EH (cell line): Measurements from ENCODE around the gene HOXB6.

ENCODE experiments used
- DNase-seq: peaks from one replicate; pipeline ENCODE4 v3.0.0-alpha.2; 2015; ENCODE audit warnings: low read depth

Gene HOXB6

GRCh38 chr17:48552466-48553189, 52.2 kb downstream of the HOXB6 start:
- no peak for DNase-seq

DNA sequence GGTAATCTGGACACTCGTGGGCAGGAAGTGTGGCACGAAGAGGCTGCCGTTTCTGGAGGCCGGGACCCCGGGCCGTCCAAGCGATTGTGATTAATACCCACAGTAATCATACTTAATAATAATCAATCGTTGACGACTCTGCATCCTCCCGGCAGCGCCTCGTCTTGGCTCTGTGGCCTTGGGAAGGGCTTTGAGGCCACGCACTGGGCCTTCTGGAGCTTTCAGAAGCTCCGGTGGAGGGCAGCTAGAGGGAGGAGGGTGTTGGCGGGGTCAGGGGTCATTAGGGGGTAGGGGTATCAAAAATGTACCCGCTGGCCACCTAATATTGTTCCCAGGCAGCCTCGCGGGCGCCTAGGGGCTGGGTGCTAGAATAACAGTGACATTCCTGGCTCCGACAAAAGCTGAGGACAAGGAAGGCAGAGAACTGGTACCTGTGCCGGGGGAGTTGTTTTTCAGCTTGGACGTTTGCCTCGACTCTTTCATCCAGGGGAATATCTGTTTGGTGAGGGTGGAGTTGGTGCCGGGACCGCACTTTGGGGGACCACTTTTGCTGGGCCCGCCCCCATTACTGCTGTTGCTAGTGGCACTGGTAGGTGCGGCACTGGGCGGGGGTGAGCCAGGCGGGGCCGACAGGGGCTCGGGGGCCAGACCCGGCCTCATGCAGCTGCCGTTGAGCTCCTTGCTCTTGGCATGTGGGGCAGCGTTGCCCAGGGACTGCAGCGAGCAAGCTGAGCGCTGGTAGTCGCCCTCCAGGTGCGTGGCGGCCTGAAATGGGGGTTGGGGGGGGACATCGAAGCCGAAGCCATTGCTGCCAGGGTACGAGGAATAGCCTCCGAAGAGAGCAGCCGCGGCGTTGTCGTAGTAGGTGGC, 53.0 kb downstream of the HOXB6 start:
- no peak for DNase-seq

DNA sequence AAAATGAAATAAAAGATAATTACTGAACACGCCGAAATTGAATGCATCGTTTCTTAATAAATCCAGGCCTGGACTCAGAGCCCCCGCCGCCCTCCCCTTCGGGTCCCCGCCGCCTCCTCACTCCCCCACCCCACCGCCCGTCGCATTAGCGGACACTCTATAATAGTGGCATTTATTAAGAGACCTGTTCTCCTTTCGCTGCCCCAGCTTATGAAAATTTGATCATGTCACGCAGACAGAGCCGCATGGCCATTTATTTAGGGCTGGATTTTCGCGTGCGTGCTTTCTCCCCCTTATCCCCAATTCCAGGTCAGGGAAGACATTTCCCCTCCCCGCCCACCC, 53.6 kb downstream of the HOXB6 start:
- DNase-seq = no peak

GRCh38 chr17:48550502-48551213, 54.1 kb downstream of the HOXB6 start:
- DNase-seq = no peak

GRCh38 chr17:48549914-48550501, 54.8 kb downstream of the HOXB6 start:
- no peak for DNase-seq

GRCh38 chr17:48549281-48549630, 55.5 kb downstream of the HOXB6 start:
- no peak for DNase-seq

GRCh38 chr17:48548523-48549280, 56.1 kb downstream of the HOXB6 start:
- DNase-seq = no peak

DNA sequence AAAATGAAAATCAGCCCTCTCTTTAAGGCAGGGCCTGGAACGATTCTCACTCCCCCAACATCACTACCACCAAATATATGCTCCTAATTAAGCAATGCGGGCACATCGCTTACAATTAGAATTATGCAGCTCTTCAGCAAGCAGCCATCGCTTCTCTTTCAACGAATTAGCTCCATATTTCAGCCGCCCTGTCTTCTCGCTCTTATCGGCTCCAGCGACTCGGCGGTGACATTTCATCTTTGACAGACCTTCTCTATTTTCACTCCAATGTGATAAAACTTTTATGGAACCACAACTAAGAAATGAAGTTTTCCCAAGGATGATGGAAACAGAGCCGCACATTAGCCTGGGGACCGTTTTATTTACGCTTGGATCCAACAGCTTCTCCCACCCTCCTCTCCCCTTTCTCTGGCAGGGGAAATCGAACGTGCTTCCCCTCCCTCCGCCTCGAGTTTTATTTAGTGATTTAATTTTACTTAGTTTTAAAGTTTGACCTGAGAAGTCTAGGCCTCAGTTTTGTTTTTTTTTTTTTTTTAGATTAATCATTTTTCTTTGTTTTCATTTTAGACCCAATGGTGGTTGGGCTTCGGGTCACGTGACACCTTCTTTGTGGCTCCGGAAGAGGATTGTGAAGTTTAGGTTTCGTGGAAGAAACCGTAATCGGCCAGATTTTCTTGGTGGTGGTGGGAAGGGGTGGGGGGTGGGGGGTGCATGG, 56.8 kb downstream of the HOXB6 start:
- DNase-seq = no peak

DNA sequence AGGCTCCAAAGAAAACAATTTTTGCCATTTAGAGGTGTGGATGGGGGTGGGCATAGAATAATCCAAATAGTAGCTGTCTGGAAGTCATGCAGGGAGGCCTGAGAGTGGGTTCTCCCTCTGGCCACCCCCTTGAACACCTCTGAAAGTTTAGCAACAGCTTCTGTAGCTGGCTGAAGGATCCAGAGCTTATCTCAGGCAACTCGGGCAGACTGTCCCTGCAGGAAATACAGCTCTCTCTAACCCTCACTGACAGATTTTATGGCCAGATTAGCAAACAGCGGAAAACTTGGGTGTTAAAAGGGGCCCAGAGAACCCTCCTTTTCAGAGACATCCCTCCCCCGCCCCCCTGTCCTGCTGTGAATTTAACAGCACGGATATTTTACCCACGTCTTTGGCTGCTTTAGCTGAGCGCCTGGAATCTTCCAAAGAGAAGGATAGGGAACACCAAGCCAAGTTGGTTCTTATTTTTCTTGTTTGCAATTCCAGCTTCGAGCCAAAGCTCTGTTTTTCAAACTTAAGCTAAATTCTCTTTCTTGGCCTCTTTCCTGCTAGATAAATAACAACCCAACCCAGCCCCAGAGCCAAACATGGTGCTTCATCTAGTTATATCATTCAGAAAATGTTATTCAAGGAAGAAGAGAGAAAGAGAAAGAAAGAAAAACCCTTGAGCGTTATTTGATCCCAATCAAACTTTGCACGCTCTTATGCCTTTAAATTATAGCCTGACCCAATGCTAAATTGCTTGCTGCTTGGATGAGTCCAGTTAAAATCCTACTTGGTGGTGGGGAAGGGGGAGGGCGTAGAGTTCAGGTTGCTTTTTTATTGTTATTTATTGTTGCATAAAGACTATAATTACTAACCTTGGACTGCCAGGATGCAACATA, 57.6 kb downstream of the HOXB6 start:
- no peak for DNase-seq

GRCh38 chr17:48546137-48546923, 58.5 kb downstream of the HOXB6 start:
- no peak for DNase-seq
